HG02852 (cell line): Measurements from ENCODE around the gene DENND1C.

ENCODE experiments used
- ATAC-seq: cut with Tn5 transposase; IDR thresholded peaks from one replicate; pipeline ENCODE4 v1.9.1; 2021; ENCODE audit warnings: mild to moderate bottlenecking, moderate library complexity; ENCODE audit not compliant: unreplicated experiment

Gene DENND1C

GRCh38 chr19:6480848-6481415, 655 bp downstream of the DENND1C start:
- ATAC-seq, result no peak

GRCh38 chr19:6479836-6480398, 1.7 kb downstream of the DENND1C start:
- ATAC-seq, result no peak

GRCh38 chr19:6478815-6479214, 2.8 kb downstream of the DENND1C start:
- no peak for ATAC-seq

GRCh38 chr19:6476896-6477431, 4.6 kb downstream of the DENND1C start:
- ATAC-seq, result no peak

- ATAC-seq, result no peak
Observed at GRCh38 chr19:6476155-6476895, 5.3 kb downstream of the DENND1C start.

- ATAC-seq, result no peak
Observed at GRCh38 chr19:6475321-6476108, 6.1 kb downstream of the DENND1C start.

DNA sequence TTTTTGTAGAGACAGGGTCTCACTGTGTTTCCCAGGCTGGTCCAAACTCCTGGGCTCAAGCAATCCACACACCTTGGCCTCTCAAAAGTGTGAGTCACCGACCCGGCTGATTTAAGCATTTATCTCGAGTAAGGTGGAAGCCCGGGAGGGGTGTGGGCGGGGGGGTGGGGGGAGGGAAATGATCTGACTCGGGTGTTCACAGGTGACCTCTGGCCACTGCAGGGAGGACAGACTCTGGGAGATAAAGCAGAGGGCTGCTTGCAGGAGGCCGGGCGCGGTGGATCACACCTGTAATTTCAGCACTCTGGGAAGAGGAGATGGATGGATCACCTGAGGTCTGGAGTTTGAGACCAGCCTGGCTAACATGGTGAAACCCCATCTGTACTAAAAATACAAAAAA, 7.9 kb downstream of the DENND1C start:
- no peak for ATAC-seq

DNA sequence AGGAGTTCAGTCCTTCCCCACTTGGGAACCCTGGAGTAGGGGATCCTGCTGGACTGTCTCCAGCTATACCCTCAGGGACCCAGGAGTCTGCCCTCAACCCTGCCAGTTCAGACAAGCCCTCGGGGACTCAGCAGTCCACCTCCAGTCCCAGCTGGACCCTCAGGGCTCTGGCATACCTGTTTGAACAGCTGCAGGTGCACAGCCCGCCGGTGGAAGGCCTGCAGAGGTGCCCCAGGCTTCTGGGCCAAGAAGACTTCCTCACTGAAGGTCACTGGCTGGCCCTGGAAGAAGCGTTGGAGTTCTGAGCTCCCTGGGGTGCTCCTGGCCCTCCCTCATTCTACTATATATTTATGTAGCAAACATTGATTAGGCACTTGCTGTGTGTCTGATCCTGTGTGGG, 8.9 kb downstream of the DENND1C start:
- ATAC-seq, result no peak

GRCh38 chr19:6471076-6471475, 10.5 kb downstream of the DENND1C start:
- no peak for ATAC-seq

- no peak for ATAC-seq
Observed at GRCh38 chr19:6470173-6470572, 11.4 kb downstream of the DENND1C start.

- ATAC-seq, result no peak
Observed at GRCh38 chr19:6467384-6467783, 14.2 kb downstream of the DENND1C start.

DNA sequence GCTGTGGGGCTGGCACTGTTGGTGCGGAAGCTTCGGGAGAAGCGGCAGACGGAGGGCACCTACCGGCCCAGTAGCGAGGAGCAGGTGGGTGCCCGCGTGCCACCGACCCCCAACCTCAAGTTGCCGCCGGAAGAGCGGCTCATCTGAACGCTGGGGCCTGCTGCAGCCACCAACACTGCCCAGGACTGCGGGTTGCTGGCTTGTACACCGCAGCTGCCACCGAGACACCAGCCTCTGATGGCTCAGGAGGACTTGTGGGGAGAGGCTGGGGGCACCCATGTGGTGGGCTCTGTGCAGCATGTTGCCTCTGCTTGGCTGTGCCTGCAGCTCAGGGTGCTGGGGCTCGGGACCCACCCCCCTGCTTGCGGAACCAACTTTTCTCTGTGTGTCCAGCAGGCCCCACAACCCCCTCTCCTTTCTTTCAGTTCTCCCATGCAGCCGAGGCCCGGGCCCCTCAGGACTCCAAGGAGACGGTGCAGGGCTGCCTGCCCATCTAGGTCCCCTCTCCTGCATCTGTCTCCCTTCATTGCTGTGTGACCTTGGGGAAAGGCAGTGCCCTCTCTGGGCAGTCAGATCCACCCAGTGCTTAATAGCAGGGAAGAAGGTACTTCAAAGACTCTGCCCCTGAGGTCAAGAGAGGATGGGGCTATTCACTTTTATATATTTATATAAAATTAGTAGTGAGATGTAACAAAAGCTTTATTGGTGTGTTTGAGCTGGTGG, 14.9 kb downstream of the DENND1C start:
- ATAC-seq, result no peak

DNA sequence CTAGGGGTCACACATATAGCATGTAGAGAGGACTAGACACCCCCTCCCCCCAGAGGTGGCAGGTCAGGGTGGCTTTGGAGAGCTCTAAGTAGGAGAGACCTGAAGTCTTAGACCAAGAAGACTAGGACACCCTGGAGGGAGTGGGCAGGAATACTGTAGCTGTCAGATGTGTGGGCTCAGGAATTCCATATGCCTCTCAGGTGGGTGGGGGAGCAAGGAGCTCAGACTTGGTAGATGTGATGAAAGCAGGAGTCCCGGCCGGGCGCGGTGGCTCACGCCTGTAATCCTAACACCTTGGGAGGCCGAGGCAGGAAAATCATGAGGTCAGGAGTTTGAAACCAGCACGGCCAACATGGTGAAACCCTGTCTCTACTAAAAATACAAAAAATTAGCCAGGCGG, 15.9 kb downstream of the DENND1C start:
- ATAC-seq, result no peak

DNA sequence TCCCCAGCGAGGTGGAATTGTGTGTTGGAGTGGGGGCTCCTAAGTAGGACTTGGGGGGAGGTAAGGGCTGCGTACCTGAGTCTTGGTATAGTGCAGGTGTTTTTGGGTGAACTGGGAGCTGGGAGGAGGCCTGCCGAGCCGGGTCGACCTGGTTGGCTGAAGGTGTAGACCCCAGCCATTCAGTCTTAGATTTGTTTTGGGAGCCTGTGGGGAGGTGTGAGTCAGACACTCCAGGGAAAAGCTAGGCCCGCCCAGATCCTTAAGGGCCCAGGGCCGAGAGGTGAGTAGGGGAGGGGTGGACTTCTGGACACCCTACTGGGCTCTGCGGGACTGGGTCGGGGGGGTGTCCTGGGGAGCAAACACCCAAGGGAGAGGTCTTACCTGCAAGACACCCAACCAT, 16.6 kb downstream of the DENND1C start:
- ATAC-seq, result no peak

DNA sequence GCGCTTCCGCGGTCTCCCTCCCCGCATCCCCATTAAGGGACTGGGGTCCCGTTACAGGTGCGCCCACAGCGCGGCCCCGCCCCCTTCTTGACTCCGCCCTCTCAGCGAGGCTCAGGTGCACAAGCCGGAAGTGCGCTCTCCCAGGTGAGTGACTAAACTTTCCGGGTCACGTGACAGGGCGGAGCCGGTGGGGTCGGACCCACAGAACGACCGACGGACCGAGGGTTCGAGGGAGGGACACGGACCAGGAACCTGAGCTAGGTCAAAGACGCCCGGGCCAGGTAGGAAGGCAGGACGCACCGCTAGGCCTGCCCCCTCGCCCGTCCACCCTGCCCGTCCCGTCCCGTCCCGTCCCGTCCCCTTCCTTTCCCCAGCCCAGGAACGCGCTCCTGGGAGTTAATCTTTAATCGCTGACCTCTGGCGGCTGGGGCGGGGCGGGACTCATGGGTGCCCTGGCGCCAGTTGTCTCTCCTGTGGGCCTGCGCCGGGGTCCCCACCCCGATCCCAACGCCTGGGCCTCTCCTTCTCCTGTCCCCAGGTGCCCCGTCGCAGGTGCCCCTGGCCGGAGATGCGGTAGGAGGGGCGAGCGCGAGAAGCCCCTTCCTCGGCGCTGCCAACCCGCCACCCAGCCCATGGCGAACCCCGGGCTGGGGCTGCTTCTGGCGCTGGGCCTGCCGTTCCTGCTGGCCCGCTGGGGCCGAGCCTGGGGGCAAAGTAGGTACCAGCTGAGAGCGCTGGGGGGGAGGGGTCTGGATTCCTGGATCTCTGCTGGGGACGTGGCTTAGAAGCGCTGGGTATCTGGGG, 17.3 kb downstream of the DENND1C start, which contains the start of gene CRB3:
Gene CRB3, plus strand, starts transcription at position 202 of the 804 bp plus-strand sequence. Its CDS starts 431 bp downstream, at position 633.
- ATAC-seq, result no peak

DNA sequence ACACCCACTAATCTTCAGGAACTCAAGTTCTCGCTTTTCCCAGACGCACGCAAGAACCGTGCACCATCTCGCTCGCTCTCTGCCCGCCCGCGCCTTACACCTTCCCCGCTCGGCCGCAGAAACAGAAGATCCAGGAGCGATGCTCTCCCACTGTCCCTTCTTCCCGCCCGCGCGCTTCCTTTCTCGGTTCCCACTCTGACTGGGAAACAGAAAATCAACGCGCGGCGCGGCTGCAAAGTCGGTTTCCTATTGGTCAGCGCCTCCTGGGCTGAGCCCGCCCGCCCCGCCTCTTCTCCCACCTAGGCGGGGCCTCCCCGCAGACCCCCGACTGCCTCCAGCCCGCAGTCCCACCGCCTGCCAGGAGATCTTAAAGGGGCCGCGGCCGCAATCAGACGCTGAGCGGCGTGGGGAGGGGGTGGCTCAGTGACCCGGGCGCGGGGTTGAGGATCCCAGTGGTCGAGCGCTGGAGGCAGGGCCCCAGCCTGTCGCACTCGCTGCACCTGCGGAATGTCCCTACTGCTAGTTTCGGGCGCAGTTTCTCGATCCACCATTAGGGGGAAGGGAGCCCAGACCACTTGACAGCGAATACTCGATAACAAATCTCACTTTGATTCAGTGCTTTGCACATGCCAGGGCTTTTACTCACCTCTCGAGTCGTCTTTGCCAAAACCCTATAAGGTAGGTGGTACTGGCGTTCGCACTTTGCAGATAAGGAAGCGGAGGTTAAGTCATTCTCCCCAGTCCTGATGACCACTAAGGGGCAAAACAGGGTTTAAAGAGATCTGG, 21.3 kb downstream of the DENND1C start:
- peak; percentile 73 for ATAC-seq

GRCh38 chr19:6459262-6460098, 22.1 kb downstream of the DENND1C start, which contains the start of gene SLC25A23:
SLC25A23 (minus strand) TSS chr19:6459792; CDS start chr19:6459628, 164 bp downstream.
- ATAC-seq, result no peak

GRCh38 chr19:6458695-6459261, 22.8 kb downstream of the DENND1C start:
- no peak for ATAC-seq
